Measurements from ENCODE around the gene LARGE2. TPM values are rescaled to one million over a fixed set of nuclear protein-coding genes. Genes with fewer than 3 reads are reported as not detected.

The LARGE2 gene
- polyA plus RNA-seq, 1 donor (not counting 4 experiments of a cell fraction or from before 2014, with no cell fraction given), result 7.1 TPM

DNA sequence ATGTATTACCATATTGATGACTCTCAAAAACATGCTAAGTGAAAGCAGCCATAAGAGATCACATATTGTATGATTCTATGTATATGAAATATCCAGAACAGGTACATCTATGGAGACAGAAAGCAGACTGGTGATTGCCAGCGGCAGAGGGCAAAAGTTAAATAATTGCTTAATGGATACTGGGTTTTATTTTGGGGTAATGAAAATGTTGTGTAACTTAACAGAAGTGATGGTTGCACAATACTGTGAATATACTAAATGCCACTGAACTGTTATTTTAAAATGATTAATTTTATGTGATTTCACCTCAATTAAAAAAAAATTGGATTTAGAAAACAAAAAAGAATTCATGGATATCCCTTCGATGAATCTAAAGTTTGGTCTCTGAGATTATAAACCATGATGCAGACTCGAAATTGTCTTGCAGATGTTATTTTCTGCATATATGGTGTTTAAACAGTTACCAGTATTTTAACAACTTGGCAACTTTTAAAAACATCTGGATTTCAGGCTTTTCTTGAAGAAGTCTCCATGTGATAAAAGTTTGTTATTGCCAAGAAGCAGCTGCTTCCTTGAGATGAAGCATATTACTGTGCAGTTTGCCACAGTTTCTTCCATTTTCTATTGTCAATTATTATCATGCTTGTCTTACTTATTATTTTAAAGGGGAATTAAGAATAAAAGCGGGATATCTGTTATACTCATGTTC, 38.1 kb downstream of the LARGE2 start:
- H3K9ac ChIP-seq (ENCODE audit: control insufficient read depth, extremely low read depth, insufficient read depth, low read length), result no peak overlapping the region
- peaks cover 0 to 3% of the 10 kb centered on the region in 2 experiments for H3K36me3 ChIP-seq (ENCODE audit: control insufficient read depth in 2 of 2, extremely low read depth in 1 of 2, insufficient read depth in 2 of 2, low read length in 2 of 2)
- no peak overlapping the region for H2AFZ ChIP-seq (ENCODE audit: control insufficient read depth, low read length)
- H3K4me1 ChIP-seq (ENCODE audit: control insufficient read depth, extremely low read depth, insufficient read depth, low read length), result peaks cover 3% of the 10 kb centered on the region
- H4K20me1 ChIP-seq (ENCODE audit: control insufficient read depth, extremely low read depth, insufficient read depth, low read length), result no peaks in the 10 kb centered on the region
- no peaks in the 10 kb centered on the region for H3K9me3 ChIP-seq (ENCODE audit: control insufficient read depth, low read depth, low read length)
- no peak overlapping the region for H3K4me2 ChIP-seq (ENCODE audit: control insufficient read depth, extremely low read depth, insufficient read depth, low read depth, low read length)
- no peak for DNase-seq (ENCODE audit: low read depth, low spot score)
- no peak overlapping the region for H3K4me3 ChIP-seq (ENCODE audit: control insufficient read depth in 2 of 3, extremely low read depth in 1 of 3, insufficient read depth in 2 of 3, low read depth in 1 of 3, low read length in 3 of 3)
- H3K79me2 ChIP-seq (ENCODE audit: control insufficient read depth, insufficient read depth, low read length), result no peaks in the 10 kb centered on the region
- no peaks in the 10 kb centered on the region for H3K27me3 ChIP-seq (ENCODE audit: control insufficient read depth, extremely low read depth, insufficient read depth, low read length)
- H3K9me1 ChIP-seq (ENCODE audit: control insufficient read depth, extremely low read depth, insufficient read depth, low read length), result peaks cover 2% of the 10 kb centered on the region
- no peak overlapping the region for H3K27ac ChIP-seq (ENCODE audit: control insufficient read depth, insufficient read depth, low read length)
- dilution Hi-C loops (cut with MboI; ENCODE audit: extremely low pct_ligation_motif_present, low sequenced_read_pairs), result no loop called here
- TF ChIP-seq EZH2 (IDR thresholded peaks at IDR 0.05; ENCODE audit: low read length), result no peak
- no peak for TF ChIP-seq CTCF (optimal IDR thresholded peaks at IDR 0.05 in 1 of 3, IDR thresholded peaks at IDR 0.05 in 1 of 3, conservative IDR thresholded peaks at IDR 0.05 in 1 of 3; ENCODE audit: extremely low read depth in 1 of 3, insufficient read depth in 2 of 3, low read length in 3 of 3)
- no peak for FAIRE-seq

DNA sequence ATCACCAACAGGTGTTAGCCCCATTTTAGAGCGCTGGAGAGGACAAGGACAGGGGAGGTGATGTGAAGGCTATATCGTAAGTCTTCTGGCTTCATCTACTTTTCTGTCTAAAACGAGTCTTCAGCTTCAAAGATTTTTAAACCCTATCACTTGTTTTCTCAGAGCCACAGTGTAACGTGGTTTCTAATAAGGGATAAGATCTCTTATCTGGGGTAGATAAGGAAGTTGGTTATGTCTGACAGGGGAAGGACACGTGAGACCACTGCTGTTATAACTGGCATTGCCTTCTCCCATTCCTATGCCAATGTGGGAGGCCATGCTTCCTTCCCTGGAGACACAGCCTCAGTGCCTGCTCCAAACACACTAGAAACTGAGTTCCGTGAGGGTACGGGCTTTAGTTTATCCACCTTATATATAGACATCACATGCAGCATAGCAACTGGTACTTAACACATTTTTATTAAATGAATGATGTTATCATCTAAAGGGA, 39.3 kb downstream of the LARGE2 start:
- DNase-seq (ENCODE audit: low read depth, low spot score) (no peak), FAIRE-seq (no peak)
- H3K9ac ChIP-seq (ENCODE audit: control insufficient read depth, extremely low read depth, insufficient read depth, low read length), result no peak overlapping the region
- H3K79me2 ChIP-seq (ENCODE audit: control insufficient read depth, insufficient read depth, low read length), result no peaks in the 10 kb centered on the region
- H3K4me3 ChIP-seq (ENCODE audit: control insufficient read depth in 2 of 3, extremely low read depth in 1 of 3, insufficient read depth in 2 of 3, low read depth in 1 of 3, low read length in 3 of 3), result no peak overlapping the region
- no peak overlapping the region for H3K4me2 ChIP-seq (ENCODE audit: control insufficient read depth, extremely low read depth, insufficient read depth, low read depth, low read length)
- no peak overlapping the region for H3K27ac ChIP-seq (ENCODE audit: control insufficient read depth, insufficient read depth, low read length)
- H3K9me1 ChIP-seq (ENCODE audit: control insufficient read depth, extremely low read depth, insufficient read depth, low read length), result peaks cover 2% of the 10 kb centered on the region
- no peaks in the 10 kb centered on the region for H4K20me1 ChIP-seq (ENCODE audit: control insufficient read depth, extremely low read depth, insufficient read depth, low read length)
- H3K4me1 ChIP-seq (ENCODE audit: control insufficient read depth, extremely low read depth, insufficient read depth, low read length), result peaks cover 3% of the 10 kb centered on the region
- H3K36me3 ChIP-seq (ENCODE audit: control insufficient read depth in 2 of 2, extremely low read depth in 1 of 2, insufficient read depth in 2 of 2, low read length in 2 of 2), result peaks cover 0 to 6% of the 10 kb centered on the region in 2 experiments
- no peaks in the 10 kb centered on the region for H3K9me3 ChIP-seq (ENCODE audit: control insufficient read depth, low read depth, low read length)
- dilution Hi-C loops (cut with MboI; ENCODE audit: extremely low pct_ligation_motif_present, low sequenced_read_pairs), result no loop called here
- H3K27me3 ChIP-seq (ENCODE audit: control insufficient read depth, extremely low read depth, insufficient read depth, low read length), result no peaks in the 10 kb centered on the region
- no peak overlapping the region for H2AFZ ChIP-seq (ENCODE audit: control insufficient read depth, low read length)
- no peak for TF ChIP-seq EZH2 (IDR thresholded peaks at IDR 0.05; ENCODE audit: low read length)
- TF ChIP-seq CTCF (optimal IDR thresholded peaks at IDR 0.05 in 1 of 3, IDR thresholded peaks at IDR 0.05 in 1 of 3, conservative IDR thresholded peaks at IDR 0.05 in 1 of 3; ENCODE audit: extremely low read depth in 1 of 3, insufficient read depth in 2 of 3, low read length in 3 of 3), result no peak

Measured in keratinocyte (primary cell).